Calu3 (cell line): Measurements from ENCODE around the gene HBG1. TPM values are rescaled to one million over a fixed set of nuclear protein-coding genes. Genes with fewer than 3 reads are reported as not detected.

Experiments used
- BruUV-seq: library from RNA; stranded (reverse); fragments of 400-500 nt; replicated peaks from 2 replicates; lab custom pipeline; 2021; lab: Mats Ljungman, UMichigan
- CTCF ChIA-PET: fragments of 300-600 bp; sonication (Branson Sonifier 250); formaldehyde crosslinking; loops from one replicate; lab custom pipeline; 2022; ENCODE audit warnings: antibody characterized with exemption; lab: Charles Lee
- DNase-seq: peaks from one replicate; pipeline ENCODE4 v3.0.0; 2022
- H3K27ac Mint-ChIP-seq: one replicate; pipeline ENCODE4 v1.8.0; 2022; ENCODE audit warnings: mixed read lengths; ENCODE audit not compliant: unreplicated experiment
- H3K27me3 Mint-ChIP-seq: one replicate; pipeline ENCODE4 v1.8.0; 2022; ENCODE audit warnings: mixed read lengths; ENCODE audit not compliant: unreplicated experiment
- H3K36me3 Mint-ChIP-seq: one replicate; pipeline ENCODE4 v1.8.0; 2022; ENCODE audit warnings: mild to moderate bottlenecking, moderate library complexity, mixed read lengths; ENCODE audit not compliant: insufficient read depth, unreplicated experiment
- H3K4me1 Mint-ChIP-seq: one replicate; pipeline ENCODE4 v1.8.0; 2022; ENCODE audit warnings: mild to moderate bottlenecking, low read depth, mixed read lengths; ENCODE audit not compliant: unreplicated experiment
- H3K4me3 Mint-ChIP-seq: one replicate; pipeline ENCODE4 v1.8.0; 2022; ENCODE audit warnings: mild to moderate bottlenecking, low read depth, moderate library complexity, mixed read lengths; ENCODE audit not compliant: unreplicated experiment
- H3K9me3 Mint-ChIP-seq: one replicate; pipeline ENCODE4 v1.8.0; 2022; ENCODE audit warnings: low read depth, mixed read lengths; ENCODE audit not compliant: unreplicated experiment
- CTCF ChIP-seq: fragments of 200-600 bp; IDR thresholded peaks from one replicate; pipeline ENCODE4 v1.8.0; 2022; ENCODE audit warnings: antibody characterized with exemption; ENCODE audit not compliant: unreplicated experiment
- intact Hi-C: fragments of 100-400 bp; cut with micrococcal nuclease; formaldehyde crosslinking; loops from one replicate; pipeline ENCODE4 v1.10.0; 2022; ENCODE audit not compliant: unreplicated experiment
- total RNA-seq: library from RNA; stranded (reverse); gene quantifications from 2 replicates; pipeline ENCODE4 v1.2.3, GENCODE V29; 2022

Gene HBG1
- total RNA-seq, 1 experiment from 2014 or later = not detected

GRCh38 chr11:5242933-5243815, 6.5 kb downstream of the HBG1 start:
- no peaks in the 10 kb centered on the region for H3K9me3 Mint-ChIP-seq
- H3K4me3 Mint-ChIP-seq = no peak overlapping the region
- H3K27me3 Mint-ChIP-seq = peaks cover 38% of the 10 kb centered on the region
- H3K36me3 Mint-ChIP-seq = no peaks in the 10 kb centered on the region
- no peak overlapping the region for H3K27ac Mint-ChIP-seq
- no peak for TF ChIP-seq CTCF
- intact Hi-C loops = no loop called here
- no peak for DNase-seq
- no peaks in the 10 kb centered on the region for H3K4me1 Mint-ChIP-seq
- CTCF ChIA-PET = no interaction called here
- BruUV-seq = no TSS peak

- Mint-ChIP-seq H3K27me3 (peaks cover 28% of the 10 kb centered on the region), H3K4me3 (no peak overlapping the region), H3K36me3 (no peaks in the 10 kb centered on the region), H3K9me3 (no peaks in the 10 kb centered on the region), H3K27ac (no peak overlapping the region), H3K4me1 (no peaks in the 10 kb centered on the region)
- intact Hi-C loops = no loop called here
- no TSS peak for BruUV-seq
- DNase-seq = no peak
- no peak for TF ChIP-seq CTCF
- CTCF ChIA-PET = no interaction called here
These were observed 7.4 kb downstream of the HBG1 start for GRCh38 chr11:5242208-5242607.

GRCh38 chr11:5241458-5241857, 8.2 kb downstream of the HBG1 start:
- Mint-ChIP-seq H3K27me3 (peaks cover 20% of the 10 kb centered on the region), H3K27ac (no peak overlapping the region), H3K4me1 (no peaks in the 10 kb centered on the region), H3K4me3 (no peak overlapping the region), H3K9me3 (no peaks in the 10 kb centered on the region), H3K36me3 (no peaks in the 10 kb centered on the region)
- no TSS peak for BruUV-seq
- no peak for DNase-seq
- CTCF ChIA-PET = no interaction called here
- intact Hi-C loops = no loop called here
- no peak for TF ChIP-seq CTCF

GRCh38 chr11:5240458-5240857, 9.2 kb downstream of the HBG1 start:
- H3K9me3 Mint-ChIP-seq = no peaks in the 10 kb centered on the region
- no peaks in the 10 kb centered on the region for H3K4me1 Mint-ChIP-seq
- no peak for TF ChIP-seq CTCF
- no TSS peak for BruUV-seq
- peaks cover 10% of the 10 kb centered on the region for H3K27me3 Mint-ChIP-seq
- no peaks in the 10 kb centered on the region for H3K36me3 Mint-ChIP-seq
- CTCF ChIA-PET = no interaction called here
- intact Hi-C loops = no loop called here
- no peak for DNase-seq
- H3K27ac Mint-ChIP-seq = no peak overlapping the region
- H3K4me3 Mint-ChIP-seq = no peak overlapping the region
